HepG2 (cell line): ENCODE results near the gene PLD3. TPM values are rescaled to one million over a fixed set of nuclear protein-coding genes. Genes with fewer than 3 reads are reported as not detected.

ENCODE experiments used
- ATAC-seq: fragments of 200-7000 bp; cut with Tn5 transposase; 3 replicates; pipeline ENCODE4 v1.9.1; 2020; ENCODE audit warnings: mild to moderate bottlenecking, moderate library complexity
- BruUV-seq: library from RNA; stranded (reverse); fragments of 400-500 nt; replicated peaks from 2 replicates; lab custom pipeline; 2021; lab: Mats Ljungman, UMichigan
- CTCF ChIA-PET: fragments of 300-600 bp; formaldehyde crosslinking; extraction: SDS; loops from one replicate; lab custom pipeline; 2021; ENCODE audit warnings: low total read pairs, inconsistent platforms, low intra/inter-chr PET ratio; lab: Yijun Ruan, JAX
- POLR2A ChIA-PET: fragments of 350-600 bp; sonication (Branson Sonifier 250); formaldehyde crosslinking; loops from one replicate; lab custom pipeline; 2020; ENCODE audit warnings: antibody characterized with exemption, inconsistent platforms; lab: Yijun Ruan, JAX
- DNase-seq: peaks from one replicate; pipeline ENCODE4 v3.0.0-alpha.2; 2015; ENCODE audit warnings: low spot score
- FAIRE-seq: peaks from 3 replicates; lab custom pipeline; 2011; peaks lifted over from hg19 to GRCh38; lab: Jason Lieb, UNC
- H2AFZ ChIP-seq: one replicate; pipeline ENCODE4 v1.6.1; 2011; ENCODE audit warnings: low read length, inconsistent platforms
- H3K27ac ChIP-seq: fragments of 300-600 bp; 3 replicates; pipeline ENCODE4 v1.8.0; 2011; ENCODE audit warnings: mixed run types, mild to moderate bottlenecking, mixed read lengths, low read length, inconsistent platforms; ENCODE audit not compliant: insufficient read depth; ENCODE audit errors: extremely low read length
- H3K27me3 ChIP-seq, 2 experiments: fragments of 200-600 bp in 1 of 2; 2 replicates in 1 of 2; 3 replicates in 1 of 2; pipeline versions ENCODE4 v1.6.0 to v1.8.0; 2011; ENCODE audit warnings: low read length in 2 of 2, mild to moderate bottlenecking in 2 of 2, moderate library complexity in 2 of 2, inconsistent platforms in 1 of 2; ENCODE audit not compliant: insufficient read depth in 2 of 2, control insufficient read depth in 1 of 2
- H3K36me3 ChIP-seq, 2 experiments: fragments of 200-600 bp in 1 of 2; replicated peaks in 1 of 2; 2 replicates in 1 of 2; 3 replicates in 1 of 2; pipeline versions ENCODE4 v1.5.1 to v1.8.0; 2011; ENCODE audit warnings: low read length in 2 of 2, inconsistent platforms in 1 of 2; ENCODE audit not compliant: insufficient read depth in 2 of 2, control insufficient read depth in 1 of 2
- H3K4me1 ChIP-seq: 2 replicates; pipeline ENCODE4 v1.5.1; 2012; ENCODE audit warnings: low read length, inconsistent platforms; ENCODE audit not compliant: insufficient read depth
- H3K4me2 ChIP-seq: 2 replicates; pipeline ENCODE4 v1.6.0; 2011; ENCODE audit warnings: low read depth, low read length, inconsistent platforms
- H3K4me3 ChIP-seq, 3 experiments: fragments of 200-600 bp in 1 of 3; sonication (generic), shearing (Covaris generic) in 1 of 3; replicated peaks in 1 of 3; 2 replicates each; pipeline ENCODE4 v1.5.1; 2011 to 2016; ENCODE audit warnings: low read length in 3 of 3, inconsistent platforms in 2 of 3, low read depth in 2 of 3, mild to moderate bottlenecking in 2 of 3, control low read depth in 1 of 3, mixed read lengths in 1 of 3; ENCODE audit not compliant: insufficient read depth in 1 of 3
- H3K79me2 ChIP-seq: one replicate; pipeline ENCODE4 v1.6.1; 2011; ENCODE audit warnings: low read length, inconsistent platforms; ENCODE audit not compliant: insufficient read depth
- H3K9ac ChIP-seq: 2 replicates; pipeline ENCODE4 v1.6.0; 2011; ENCODE audit warnings: mild to moderate bottlenecking, low read depth, low read length, inconsistent platforms; ENCODE audit not compliant: insufficient read depth
- H3K9me3 ChIP-seq: 2 replicates; pipeline ENCODE4 v1.5.1; 2012; ENCODE audit warnings: mild to moderate bottlenecking, low read length
- H4K20me1 ChIP-seq: 2 replicates; pipeline ENCODE4 v1.6.0; 2011; ENCODE audit warnings: inconsistent platforms, mild to moderate bottlenecking, low read length, moderate library complexity; ENCODE audit not compliant: insufficient read depth
- HNRNPUL1 ChIP-seq: fragments of 200-400 bp; formaldehyde crosslinking; IDR thresholded peaks from 2 replicates; pipeline ENCODE4 v1.6.1; 2017; ENCODE audit warnings: low read depth, mild to moderate bottlenecking, low read length, moderate library complexity
- MZF1 ChIP-seq: sonication (generic); formaldehyde crosslinking; IDR thresholded peaks from 2 replicates; pipeline ENCODE4 v1.8.1; 2023; ENCODE audit warnings: mild to moderate bottlenecking, missing genetic modification reagents, borderline replicate concordance
- NFIC ChIP-seq: IDR thresholded peaks from 2 replicates; pipeline ENCODE4 v1.6.1; 2012; ENCODE audit warnings: mild to moderate bottlenecking, low read length, inconsistent platforms
- NR3C1 ChIP-seq: sonication (generic); formaldehyde crosslinking; IDR thresholded peaks from 2 replicates; pipeline ENCODE4 v1.4.0; 2020; ENCODE audit warnings: missing genetic modification reagents
- PHF20 ChIP-seq: sonication (generic); formaldehyde crosslinking; IDR thresholded peaks from 2 replicates; pipeline ENCODE4 v1.5.0; 2020; ENCODE audit warnings: mild to moderate bottlenecking, missing genetic modification reagents
- PRDM15 ChIP-seq: sonication (generic); formaldehyde crosslinking; IDR thresholded peaks from 2 replicates; pipeline ENCODE4 v1.4.0; 2020; ENCODE audit warnings: missing genetic modification reagents
- RBM39 ChIP-seq: fragments of 200-400 bp; formaldehyde crosslinking; IDR thresholded peaks from one replicate; pipeline ENCODE4 v1.6.1; 2018; ENCODE audit warnings: antibody characterized with exemption, mild to moderate bottlenecking, low read depth, low read length; ENCODE audit not compliant: poor library complexity, severe bottlenecking
- SSRP1 ChIP-seq: IDR thresholded peaks from 2 replicates; pipeline ENCODE4 v1.6.1; 2016; ENCODE audit warnings: control low read depth
- ZFAT ChIP-seq: sonication (generic); formaldehyde crosslinking; conservative IDR thresholded peaks from 2 replicates; pipeline ENCODE4 v1.8.1; 2023; ENCODE audit warnings: missing genetic modification reagents, inconsistent platforms
- ZKSCAN5 ChIP-seq: sonication (generic); formaldehyde crosslinking; IDR thresholded peaks from 2 replicates; pipeline ENCODE4 v1.5.1; 2020; ENCODE audit warnings: mild to moderate bottlenecking, missing genetic modification reagents
- ZNF275 ChIP-seq: sonication (generic); formaldehyde crosslinking; IDR thresholded peaks from 2 replicates; pipeline ENCODE4 v1.8.0; 2022; ENCODE audit warnings: missing genetic modification reagents, mild to moderate bottlenecking, inconsistent platforms, borderline replicate concordance
- ZNF331 ChIP-seq: sonication (generic); formaldehyde crosslinking; IDR thresholded peaks from 2 replicates; pipeline ENCODE4 v1.4.0; 2020; ENCODE audit warnings: missing genetic modification reagents
- WGBS: methylation state at CpG from one replicate; pipeline ENCODE4 v1.1.6; 2017; ENCODE audit warnings: low lambda C conversion rate; 5-methylcytosine and 5-hydroxymethylcytosine counted together
- in situ Hi-C: cut with HindIII; loops from 2 replicates; pipeline ENCODE4 v1.10.0; 2017; ENCODE audit warnings: low pct_unique_long_range_greater_than_20kb; ENCODE audit not compliant: extremely low pct_ligation_motif_present
- intact Hi-C: fragments of 100-400 bp; cut with micrococcal nuclease; formaldehyde crosslinking; loops from one replicate; pipeline ENCODE4 v1.10.0; 2022; ENCODE audit not compliant: unreplicated experiment
- polyA plus RNA-seq, 8 experiments: library from polyadenylated mRNA; depleted of rRNA in 3 of 8; stranded (reverse) in 7 of 8; unstranded in 1 of 8; fragments of >200 nt; fragmentation: Illumina TruSeq in 4 of 8; extraction: Trizol in 4 of 8; gene quantifications; 2 replicates each; pipeline versions ENCODE4 v1.2.1 to v1.2.3, GENCODE V29; 2011 to 2016; ENCODE audit warnings: low read depth in 4 of 8, missing spikeins in 1 of 8, mixed read lengths in 1 of 8; ENCODE audit not compliant: insufficient read depth in 1 of 8
- total RNA-seq, 5 experiments: library from RNA; depleted of rRNA; stranded (reverse); fragments of >200 nt; fragmentation: Illumina TruSeq; extraction: Trizol; gene quantifications; 2 replicates each; pipeline ENCODE4 v1.2.3, GENCODE V29; 2016; ENCODE audit warnings: low read depth in 1 of 5
- TF ChIP-seq, protein P1 (sequence below): sonication (generic); formaldehyde crosslinking; IDR thresholded peaks from 2 replicates; pipeline ENCODE4 v1.5.0; 2020; ENCODE audit warnings: mild to moderate bottlenecking, missing genetic modification reagents, moderate library complexity
- TF ChIP-seq, protein P2 (sequence below): sonication (generic); formaldehyde crosslinking; IDR thresholded peaks from 2 replicates; pipeline ENCODE4 v1.4.0; 2020; ENCODE audit warnings: missing genetic modification reagents; ENCODE audit errors: not compliant biosample characterization

PLD3 gene
- total and polyA plus RNA-seq, 2 of the 13 experiments (the other 11 are each of a cell fraction or from before 2014, with no cell fraction given): 45.7 to 164 TPM

- ATAC-seq (no peak), DNase-seq (no peak), FAIRE-seq (no peak)
- Histone ChIP-seq H3K9ac (no peak overlapping the region), H3K4me1 (no peaks in the 10 kb centered on the region), H3K4me2 (no peak overlapping the region), H3K4me3 (no peak overlapping the region), H3K9me3 (no peaks in the 10 kb centered on the region), H3K27ac (no peak overlapping the region), H2AFZ (no peak overlapping the region), H3K79me2 (no peaks in the 10 kb centered on the region), H4K20me1 (no peaks in the 10 kb centered on the region), H3K36me3 (no peaks in the 10 kb centered on the region), H3K27me3 (no peaks in the 10 kb centered on the region)
- WGBS: 59% methylated on average over 6 of the region's 6 CpGs
- CTCF ChIA-PET: no interaction called here
- TF ChIP-seq ZKSCAN5 (no peak), SSRP1 (CRISPR knock-in tag) (no peak), MZF1 (CRISPR knock-in tag) (no peak), RBM39 (no peak), PHF20 (CRISPR knock-in tag) (no peak), ZNF331 (CRISPR knock-in tag) (no peak), ZFAT (CRISPR knock-in tag) (no peak), HNRNPUL1 (no peak), NR3C1 (CRISPR knock-in tag) (no peak), PRDM15 (no peak), ZNF275 (CRISPR knock-in tag) (no peak), NFIC (no peak)
- TF ChIP-seq, protein P1, sequence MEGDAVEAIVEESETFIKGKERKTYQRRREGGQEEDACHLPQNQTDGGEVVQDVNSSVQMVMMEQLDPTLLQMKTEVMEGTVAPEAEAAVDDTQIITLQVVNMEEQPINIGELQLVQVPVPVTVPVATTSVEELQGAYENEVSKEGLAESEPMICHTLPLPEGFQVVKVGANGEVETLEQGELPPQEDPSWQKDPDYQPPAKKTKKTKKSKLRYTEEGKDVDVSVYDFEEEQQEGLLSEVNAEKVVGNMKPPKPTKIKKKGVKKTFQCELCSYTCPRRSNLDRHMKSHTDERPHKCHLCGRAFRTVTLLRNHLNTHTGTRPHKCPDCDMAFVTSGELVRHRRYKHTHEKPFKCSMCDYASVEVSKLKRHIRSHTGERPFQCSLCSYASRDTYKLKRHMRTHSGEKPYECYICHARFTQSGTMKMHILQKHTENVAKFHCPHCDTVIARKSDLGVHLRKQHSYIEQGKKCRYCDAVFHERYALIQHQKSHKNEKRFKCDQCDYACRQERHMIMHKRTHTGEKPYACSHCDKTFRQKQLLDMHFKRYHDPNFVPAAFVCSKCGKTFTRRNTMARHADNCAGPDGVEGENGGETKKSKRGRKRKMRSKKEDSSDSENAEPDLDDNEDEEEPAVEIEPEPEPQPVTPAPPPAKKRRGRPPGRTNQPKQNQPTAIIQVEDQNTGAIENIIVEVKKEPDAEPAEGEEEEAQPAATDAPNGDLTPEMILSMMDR (CRISPR knock-in tag): no peak
- TF ChIP-seq, protein P2, sequence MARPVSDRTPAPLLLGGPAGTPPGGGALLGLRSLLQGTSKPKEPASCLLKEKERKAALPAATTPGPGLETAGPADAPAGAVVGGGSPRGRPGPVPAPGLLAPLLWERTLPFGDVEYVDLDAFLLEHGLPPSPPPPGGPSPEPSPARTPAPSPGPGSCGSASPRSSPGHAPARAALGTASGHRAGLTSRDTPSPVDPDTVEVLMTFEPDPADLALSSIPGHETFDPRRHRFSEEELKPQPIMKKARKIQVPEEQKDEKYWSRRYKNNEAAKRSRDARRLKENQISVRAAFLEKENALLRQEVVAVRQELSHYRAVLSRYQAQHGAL (CRISPR knock-in tag): no peak
- in situ Hi-C loops (no loop called here), intact Hi-C loops (loop anchor here (10.0 kb wide), 1 partner anchor 222 kb away; no protein-coding TSS in a partner anchor)
- no TSS peak for BruUV-seq
- POLR2A ChIA-PET: no interaction called here
Observed at GRCh38 chr19:40302224-40303011, 46.1 kb upstream of the PLD3 start.
